HEK293 (cell line): ENCODE data around the gene SLC25A13.

Source experiments
- GLIS1 ChIP-seq: fragments of 450-650 bp; formaldehyde crosslinking; IDR thresholded peaks from 2 replicates; pipeline ENCODE4 v1.5.1; 2016; ENCODE audit warnings: missing biosample characterization, missing genetic modification characterization
- MYNN ChIP-seq: fragments of 450-650 bp; formaldehyde crosslinking; IDR thresholded peaks from 2 replicates; pipeline ENCODE4 v1.5.1; 2016; ENCODE audit warnings: missing biosample characterization, missing genetic modification characterization, borderline replicate concordance
- MZF1 ChIP-seq: fragments of 450-650 bp; formaldehyde crosslinking; IDR thresholded peaks from 2 replicates; pipeline ENCODE4 v1.5.1; 2017; ENCODE audit warnings: missing biosample characterization, missing genetic modification characterization, borderline replicate concordance
- ZNF10 ChIP-seq: fragments of 450-650 bp; formaldehyde crosslinking; IDR thresholded peaks from 2 replicates; pipeline ENCODE4 v1.5.1; 2017; ENCODE audit warnings: missing biosample characterization, missing genetic modification characterization
- ZNF121 ChIP-seq: fragments of 450-650 bp; formaldehyde crosslinking; IDR thresholded peaks from 2 replicates; pipeline ENCODE4 v1.5.1; 2016; ENCODE audit warnings: missing biosample characterization, missing genetic modification characterization
- ZNF132 ChIP-seq: fragments of 450-650 bp; formaldehyde crosslinking; IDR thresholded peaks from 2 replicates; pipeline ENCODE4 v1.5.1; 2017; ENCODE audit warnings: missing biosample characterization, missing genetic modification characterization, borderline replicate concordance
- ZNF155 ChIP-seq: fragments of 450-650 bp; formaldehyde crosslinking; IDR thresholded peaks from 2 replicates; pipeline ENCODE4 v1.5.1; 2016; ENCODE audit warnings: missing biosample characterization, missing genetic modification characterization
- ZNF175 ChIP-seq: fragments of 450-650 bp; formaldehyde crosslinking; IDR thresholded peaks from 2 replicates; pipeline ENCODE4 v1.5.1; 2016; ENCODE audit warnings: missing biosample characterization, missing genetic modification characterization
- ZNF24 ChIP-seq: fragments of 450-650 bp; formaldehyde crosslinking; IDR thresholded peaks from 2 replicates; pipeline ENCODE4 v1.5.1; 2016; ENCODE audit warnings: missing biosample characterization, missing genetic modification characterization
- ZNF266 ChIP-seq: fragments of 450-650 bp; formaldehyde crosslinking; IDR thresholded peaks from 2 replicates; pipeline ENCODE4 v1.5.1; 2016; ENCODE audit warnings: missing biosample characterization, missing genetic modification characterization, low read depth
- ZNF600 ChIP-seq: fragments of 450-650 bp; formaldehyde crosslinking; IDR thresholded peaks from 2 replicates; pipeline ENCODE4 v1.5.1; 2016; ENCODE audit warnings: missing biosample characterization, missing genetic modification characterization
- ZNF670 ChIP-seq: fragments of 450-650 bp; formaldehyde crosslinking; IDR thresholded peaks from 2 replicates; pipeline ENCODE4 v1.5.1; 2016; ENCODE audit warnings: missing biosample characterization, missing genetic modification characterization, low read depth
- TF ChIP-seq, protein P1 (sequence below): fragments of 450-650 bp; formaldehyde crosslinking; IDR thresholded peaks from 2 replicates; pipeline ENCODE4 v1.5.1; 2016; ENCODE audit warnings: missing biosample characterization, missing genetic modification characterization
- TF ChIP-seq, protein P2 (sequence below): fragments of 450-650 bp; formaldehyde crosslinking; IDR thresholded peaks from 2 replicates; pipeline ENCODE4 v1.5.1; 2016; ENCODE audit warnings: missing biosample characterization, missing genetic modification characterization
- TF ChIP-seq, protein P3 (sequence below): fragments of 450-650 bp; formaldehyde crosslinking; IDR thresholded peaks from 2 replicates; pipeline ENCODE4 v1.5.1; 2016; ENCODE audit warnings: missing biosample characterization, missing genetic modification characterization
- TF ChIP-seq, protein P4 (sequence below): fragments of 450-650 bp; formaldehyde crosslinking; IDR thresholded peaks from 2 replicates; pipeline ENCODE4 v1.5.1; 2016; ENCODE audit warnings: missing biosample characterization, missing genetic modification characterization
- TF ChIP-seq, protein P5 (sequence below): fragments of 450-650 bp; formaldehyde crosslinking; IDR thresholded peaks from 2 replicates; pipeline ENCODE4 v1.5.1; 2016; ENCODE audit warnings: missing biosample characterization, missing genetic modification characterization
- TF ChIP-seq, protein P6 (sequence below): fragments of 450-650 bp; formaldehyde crosslinking; IDR thresholded peaks from 2 replicates; pipeline ENCODE4 v1.5.1; 2017; ENCODE audit warnings: missing biosample characterization, missing genetic modification characterization
- TF ChIP-seq, protein P7 (sequence below): fragments of 450-650 bp; formaldehyde crosslinking; IDR thresholded peaks from 2 replicates; pipeline ENCODE4 v1.5.1; 2016; ENCODE audit warnings: missing biosample characterization, missing genetic modification characterization, borderline replicate concordance
- TF ChIP-seq, protein P8 (sequence below): fragments of 450-650 bp; formaldehyde crosslinking; optimal IDR thresholded peaks from 2 replicates; pipeline ENCODE3; 2016; ENCODE audit warnings: missing biosample characterization, mild to moderate bottlenecking, missing genetic modification characterization

The SLC25A13 gene

DNA sequence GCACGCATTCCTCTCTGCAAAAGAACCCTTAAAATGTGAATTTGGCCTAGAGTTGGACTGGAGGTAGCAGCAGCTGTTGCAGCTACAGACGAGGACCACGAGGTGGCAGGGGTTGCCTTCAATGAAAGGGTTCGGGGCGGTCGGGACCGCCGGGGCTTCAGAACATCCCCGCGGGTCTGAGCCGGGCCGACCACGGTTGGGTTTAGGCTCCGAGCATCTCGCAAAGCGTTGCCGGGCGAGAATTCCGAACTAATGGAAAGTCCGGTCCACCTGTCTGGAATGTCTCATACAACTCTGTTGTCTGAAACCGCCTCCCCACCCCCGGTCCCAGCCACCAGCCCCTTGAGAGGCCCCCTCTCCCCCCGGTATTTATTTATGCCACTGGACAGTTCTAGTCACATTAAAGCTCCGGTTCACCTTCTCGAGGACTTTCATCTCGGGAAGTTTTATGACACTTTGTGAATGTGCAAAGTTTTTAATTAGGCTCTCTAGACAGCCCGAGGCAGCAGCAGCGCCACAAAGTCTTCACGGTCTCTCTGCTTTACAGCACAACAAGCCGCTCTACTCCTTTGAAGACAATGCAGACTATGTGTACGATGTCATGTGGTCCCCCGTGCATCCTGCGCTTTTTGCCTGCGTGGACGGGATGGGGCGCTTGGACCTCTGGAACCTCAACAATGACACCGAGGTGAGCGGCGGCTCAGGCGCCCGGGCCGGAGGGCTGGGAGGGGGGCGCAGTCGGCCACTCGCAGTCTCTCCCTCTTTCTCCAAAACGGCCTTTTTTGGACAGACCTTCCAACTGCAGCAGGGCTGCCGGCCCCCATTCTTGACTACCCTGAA, 246.2 kb downstream of the SLC25A13 start (continued):
- TF ChIP-seq, protein P1, sequence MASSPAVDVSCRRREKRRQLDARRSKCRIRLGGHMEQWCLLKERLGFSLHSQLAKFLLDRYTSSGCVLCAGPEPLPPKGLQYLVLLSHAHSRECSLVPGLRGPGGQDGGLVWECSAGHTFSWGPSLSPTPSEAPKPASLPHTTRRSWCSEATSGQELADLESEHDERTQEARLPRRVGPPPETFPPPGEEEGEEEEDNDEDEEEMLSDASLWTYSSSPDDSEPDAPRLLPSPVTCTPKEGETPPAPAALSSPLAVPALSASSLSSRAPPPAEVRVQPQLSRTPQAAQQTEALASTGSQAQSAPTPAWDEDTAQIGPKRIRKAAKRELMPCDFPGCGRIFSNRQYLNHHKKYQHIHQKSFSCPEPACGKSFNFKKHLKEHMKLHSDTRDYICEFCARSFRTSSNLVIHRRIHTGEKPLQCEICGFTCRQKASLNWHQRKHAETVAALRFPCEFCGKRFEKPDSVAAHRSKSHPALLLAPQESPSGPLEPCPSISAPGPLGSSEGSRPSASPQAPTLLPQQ (tag by site-specific recombination): no peak
- TF ChIP-seq, protein P2, sequence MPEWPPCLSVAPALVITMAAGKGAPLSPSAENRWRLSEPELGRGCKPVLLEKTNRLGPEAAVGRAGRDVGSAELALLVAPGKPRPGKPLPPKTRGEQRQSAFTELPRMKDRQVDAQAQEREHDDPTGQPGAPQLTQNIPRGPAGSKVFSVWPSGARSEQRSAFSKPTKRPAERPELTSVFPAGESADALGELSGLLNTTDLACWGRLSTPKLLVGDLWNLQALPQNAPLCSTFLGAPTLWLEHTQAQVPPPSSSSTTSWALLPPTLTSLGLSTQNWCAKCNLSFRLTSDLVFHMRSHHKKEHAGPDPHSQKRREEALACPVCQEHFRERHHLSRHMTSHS: no peak
- TF ChIP-seq ZNF132 (tag by site-specific recombination) (no peak), ZNF670 (tag by site-specific recombination) (no peak), ZNF10 (tag by site-specific recombination) (no peak), MYNN (tag by site-specific recombination) (no peak), ZNF266 (tag by site-specific recombination) (no peak), ZNF121 (no peak), GLIS1 (tag by site-specific recombination) (no peak), ZNF175 (tag by site-specific recombination) (no peak), ZNF155 (tag by site-specific recombination) (no peak), ZNF600 (no peak), MZF1 (tag by site-specific recombination) (no peak), ZNF24 (tag by site-specific recombination) (no peak)
- TF ChIP-seq, protein P3, sequence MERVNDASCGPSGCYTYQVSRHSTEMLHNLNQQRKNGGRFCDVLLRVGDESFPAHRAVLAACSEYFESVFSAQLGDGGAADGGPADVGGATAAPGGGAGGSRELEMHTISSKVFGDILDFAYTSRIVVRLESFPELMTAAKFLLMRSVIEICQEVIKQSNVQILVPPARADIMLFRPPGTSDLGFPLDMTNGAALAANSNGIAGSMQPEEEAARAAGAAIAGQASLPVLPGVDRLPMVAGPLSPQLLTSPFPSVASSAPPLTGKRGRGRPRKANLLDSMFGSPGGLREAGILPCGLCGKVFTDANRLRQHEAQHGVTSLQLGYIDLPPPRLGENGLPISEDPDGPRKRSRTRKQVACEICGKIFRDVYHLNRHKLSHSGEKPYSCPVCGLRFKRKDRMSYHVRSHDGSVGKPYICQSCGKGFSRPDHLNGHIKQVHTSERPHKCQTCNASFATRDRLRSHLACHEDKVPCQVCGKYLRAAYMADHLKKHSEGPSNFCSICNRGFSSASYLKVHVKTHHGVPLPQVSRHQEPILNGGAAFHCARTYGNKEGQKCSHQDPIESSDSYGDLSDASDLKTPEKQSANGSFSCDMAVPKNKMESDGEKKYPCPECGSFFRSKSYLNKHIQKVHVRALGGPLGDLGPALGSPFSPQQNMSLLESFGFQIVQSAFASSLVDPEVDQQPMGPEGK (tag by site-specific recombination): peak; percentile 55
- TF ChIP-seq, protein P4, sequence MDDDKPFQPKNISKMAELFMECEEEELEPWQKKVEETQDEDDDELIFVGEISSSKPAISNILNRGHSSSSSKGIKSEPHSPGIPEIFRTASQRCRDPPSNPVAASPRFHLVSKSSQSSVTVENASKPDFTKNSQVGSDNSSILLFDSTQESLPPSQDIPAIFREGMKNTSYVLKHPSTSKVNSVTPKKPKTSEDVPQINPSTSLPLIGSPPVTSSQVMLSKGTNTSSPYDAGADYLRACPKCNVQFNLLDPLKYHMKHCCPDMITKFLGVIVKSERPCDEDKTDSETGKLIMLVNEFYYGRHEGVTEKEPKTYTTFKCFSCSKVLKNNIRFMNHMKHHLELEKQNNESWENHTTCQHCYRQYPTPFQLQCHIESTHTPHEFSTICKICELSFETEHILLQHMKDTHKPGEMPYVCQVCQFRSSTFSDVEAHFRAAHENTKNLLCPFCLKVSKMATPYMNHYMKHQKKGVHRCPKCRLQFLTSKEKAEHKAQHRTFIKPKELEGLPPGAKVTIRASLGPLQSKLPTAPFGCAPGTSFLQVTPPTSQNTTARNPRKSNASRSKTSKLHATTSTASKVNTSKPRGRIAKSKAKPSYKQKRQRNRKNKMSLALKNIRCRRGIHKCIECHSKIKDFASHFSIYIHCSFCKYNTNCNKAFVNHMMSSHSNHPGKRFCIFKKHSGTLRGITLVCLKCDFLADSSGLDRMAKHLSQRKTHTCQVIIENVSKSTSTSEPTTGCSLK (tag by site-specific recombination): no peak
- TF ChIP-seq, protein P5, sequence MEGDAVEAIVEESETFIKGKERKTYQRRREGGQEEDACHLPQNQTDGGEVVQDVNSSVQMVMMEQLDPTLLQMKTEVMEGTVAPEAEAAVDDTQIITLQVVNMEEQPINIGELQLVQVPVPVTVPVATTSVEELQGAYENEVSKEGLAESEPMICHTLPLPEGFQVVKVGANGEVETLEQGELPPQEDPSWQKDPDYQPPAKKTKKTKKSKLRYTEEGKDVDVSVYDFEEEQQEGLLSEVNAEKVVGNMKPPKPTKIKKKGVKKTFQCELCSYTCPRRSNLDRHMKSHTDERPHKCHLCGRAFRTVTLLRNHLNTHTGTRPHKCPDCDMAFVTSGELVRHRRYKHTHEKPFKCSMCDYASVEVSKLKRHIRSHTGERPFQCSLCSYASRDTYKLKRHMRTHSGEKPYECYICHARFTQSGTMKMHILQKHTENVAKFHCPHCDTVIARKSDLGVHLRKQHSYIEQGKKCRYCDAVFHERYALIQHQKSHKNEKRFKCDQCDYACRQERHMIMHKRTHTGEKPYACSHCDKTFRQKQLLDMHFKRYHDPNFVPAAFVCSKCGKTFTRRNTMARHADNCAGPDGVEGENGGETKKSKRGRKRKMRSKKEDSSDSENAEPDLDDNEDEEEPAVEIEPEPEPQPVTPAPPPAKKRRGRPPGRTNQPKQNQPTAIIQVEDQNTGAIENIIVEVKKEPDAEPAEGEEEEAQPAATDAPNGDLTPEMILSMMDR (tag by site-specific recombination): peak; percentile 72
- TF ChIP-seq, protein P6, sequence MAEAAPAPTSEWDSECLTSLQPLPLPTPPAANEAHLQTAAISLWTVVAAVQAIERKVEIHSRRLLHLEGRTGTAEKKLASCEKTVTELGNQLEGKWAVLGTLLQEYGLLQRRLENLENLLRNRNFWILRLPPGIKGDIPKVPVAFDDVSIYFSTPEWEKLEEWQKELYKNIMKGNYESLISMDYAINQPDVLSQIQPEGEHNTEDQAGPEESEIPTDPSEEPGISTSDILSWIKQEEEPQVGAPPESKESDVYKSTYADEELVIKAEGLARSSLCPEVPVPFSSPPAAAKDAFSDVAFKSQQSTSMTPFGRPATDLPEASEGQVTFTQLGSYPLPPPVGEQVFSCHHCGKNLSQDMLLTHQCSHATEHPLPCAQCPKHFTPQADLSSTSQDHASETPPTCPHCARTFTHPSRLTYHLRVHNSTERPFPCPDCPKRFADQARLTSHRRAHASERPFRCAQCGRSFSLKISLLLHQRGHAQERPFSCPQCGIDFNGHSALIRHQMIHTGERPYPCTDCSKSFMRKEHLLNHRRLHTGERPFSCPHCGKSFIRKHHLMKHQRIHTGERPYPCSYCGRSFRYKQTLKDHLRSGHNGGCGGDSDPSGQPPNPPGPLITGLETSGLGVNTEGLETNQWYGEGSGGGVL (tag by site-specific recombination): no peak
- TF ChIP-seq, protein P7, sequence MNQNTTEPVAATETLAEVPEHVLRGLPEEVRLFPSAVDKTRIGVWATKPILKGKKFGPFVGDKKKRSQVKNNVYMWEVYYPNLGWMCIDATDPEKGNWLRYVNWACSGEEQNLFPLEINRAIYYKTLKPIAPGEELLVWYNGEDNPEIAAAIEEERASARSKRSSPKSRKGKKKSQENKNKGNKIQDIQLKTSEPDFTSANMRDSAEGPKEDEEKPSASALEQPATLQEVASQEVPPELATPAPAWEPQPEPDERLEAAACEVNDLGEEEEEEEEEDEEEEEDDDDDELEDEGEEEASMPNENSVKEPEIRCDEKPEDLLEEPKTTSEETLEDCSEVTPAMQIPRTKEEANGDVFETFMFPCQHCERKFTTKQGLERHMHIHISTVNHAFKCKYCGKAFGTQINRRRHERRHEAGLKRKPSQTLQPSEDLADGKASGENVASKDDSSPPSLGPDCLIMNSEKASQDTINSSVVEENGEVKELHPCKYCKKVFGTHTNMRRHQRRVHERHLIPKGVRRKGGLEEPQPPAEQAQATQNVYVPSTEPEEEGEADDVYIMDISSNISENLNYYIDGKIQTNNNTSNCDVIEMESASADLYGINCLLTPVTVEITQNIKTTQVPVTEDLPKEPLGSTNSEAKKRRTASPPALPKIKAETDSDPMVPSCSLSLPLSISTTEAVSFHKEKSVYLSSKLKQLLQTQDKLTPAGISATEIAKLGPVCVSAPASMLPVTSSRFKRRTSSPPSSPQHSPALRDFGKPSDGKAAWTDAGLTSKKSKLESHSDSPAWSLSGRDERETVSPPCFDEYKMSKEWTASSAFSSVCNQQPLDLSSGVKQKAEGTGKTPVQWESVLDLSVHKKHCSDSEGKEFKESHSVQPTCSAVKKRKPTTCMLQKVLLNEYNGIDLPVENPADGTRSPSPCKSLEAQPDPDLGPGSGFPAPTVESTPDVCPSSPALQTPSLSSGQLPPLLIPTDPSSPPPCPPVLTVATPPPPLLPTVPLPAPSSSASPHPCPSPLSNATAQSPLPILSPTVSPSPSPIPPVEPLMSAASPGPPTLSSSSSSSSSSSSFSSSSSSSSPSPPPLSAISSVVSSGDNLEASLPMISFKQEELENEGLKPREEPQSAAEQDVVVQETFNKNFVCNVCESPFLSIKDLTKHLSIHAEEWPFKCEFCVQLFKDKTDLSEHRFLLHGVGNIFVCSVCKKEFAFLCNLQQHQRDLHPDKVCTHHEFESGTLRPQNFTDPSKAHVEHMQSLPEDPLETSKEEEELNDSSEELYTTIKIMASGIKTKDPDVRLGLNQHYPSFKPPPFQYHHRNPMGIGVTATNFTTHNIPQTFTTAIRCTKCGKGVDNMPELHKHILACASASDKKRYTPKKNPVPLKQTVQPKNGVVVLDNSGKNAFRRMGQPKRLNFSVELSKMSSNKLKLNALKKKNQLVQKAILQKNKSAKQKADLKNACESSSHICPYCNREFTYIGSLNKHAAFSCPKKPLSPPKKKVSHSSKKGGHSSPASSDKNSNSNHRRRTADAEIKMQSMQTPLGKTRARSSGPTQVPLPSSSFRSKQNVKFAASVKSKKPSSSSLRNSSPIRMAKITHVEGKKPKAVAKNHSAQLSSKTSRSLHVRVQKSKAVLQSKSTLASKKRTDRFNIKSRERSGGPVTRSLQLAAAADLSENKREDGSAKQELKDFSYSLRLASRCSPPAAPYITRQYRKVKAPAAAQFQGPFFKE (tag by site-specific recombination): no peak
- TF ChIP-seq, protein P8, sequence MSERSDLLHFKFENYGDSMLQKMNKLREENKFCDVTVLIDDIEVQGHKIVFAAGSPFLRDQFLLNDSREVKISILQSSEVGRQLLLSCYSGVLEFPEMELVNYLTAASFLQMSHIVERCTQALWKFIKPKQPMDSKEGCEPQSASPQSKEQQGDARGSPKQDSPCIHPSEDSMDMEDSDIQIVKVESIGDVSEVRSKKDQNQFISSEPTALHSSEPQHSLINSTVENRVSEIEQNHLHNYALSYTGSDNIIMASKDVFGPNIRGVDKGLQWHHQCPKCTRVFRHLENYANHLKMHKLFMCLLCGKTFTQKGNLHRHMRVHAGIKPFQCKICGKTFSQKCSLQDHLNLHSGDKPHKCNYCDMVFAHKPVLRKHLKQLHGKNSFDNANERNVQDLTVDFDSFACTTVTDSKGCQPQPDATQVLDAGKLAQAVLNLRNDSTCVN (tag by site-specific recombination): peak; percentile 22
